Tibial nerve (tissue), 4 donors: ENCODE measurements around the gene ZNF98.

Experiments
- EP300 ChIP-seq, 2 donors: sonication (generic); formaldehyde crosslinking; IDR thresholded peaks; one replicate each; pipeline ENCODE4 v1.6.1; 2017; ENCODE audit warnings: antibody characterized with exemption in 2 of 2, mild to moderate bottlenecking in 1 of 2
- POLR2A ChIP-seq, 2 donors: fragments of 450-650 bp; IDR thresholded peaks; one replicate each; pipeline ENCODE4 v1.6.1; 2017; ENCODE audit warnings: antibody characterized with exemption in 2 of 2, mild to moderate bottlenecking in 2 of 2, moderate library complexity in 2 of 2
- TF ChIP-seq, protein P1 (sequence below), 5 experiments: fragments of 200-600 bp in 3 of 5; fragments of 450-650 bp in 2 of 5; sonication (generic) in 3 of 5; IDR thresholded peaks; one replicate each; pipeline ENCODE4 v1.5.1; 2016 to 2019; ENCODE audit warnings: antibody characterized with exemption in 5 of 5, mild to moderate bottlenecking in 3 of 5, moderate library complexity in 2 of 5

DNA sequence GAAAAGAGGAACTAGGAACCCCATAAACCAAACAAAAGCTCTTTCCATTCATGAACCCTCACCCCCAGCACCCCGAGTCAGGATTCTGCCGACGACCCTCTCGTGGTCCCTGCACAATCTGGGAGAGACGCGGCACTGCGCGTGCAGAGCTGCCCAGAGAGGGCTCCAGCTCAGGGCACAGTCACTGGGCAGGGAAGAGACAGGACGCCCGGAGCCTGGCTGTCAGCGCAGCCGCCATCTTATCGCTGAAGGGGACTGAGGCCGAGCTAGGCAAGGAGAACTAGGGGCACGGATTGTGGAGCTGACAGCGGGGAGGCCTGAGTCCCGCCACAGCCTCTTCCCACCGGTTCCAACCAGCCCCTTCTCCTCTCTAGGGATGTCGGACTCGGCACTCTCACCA is 349 bp downstream of the ZNF98 start:
- TF ChIP-seq, protein P1, sequence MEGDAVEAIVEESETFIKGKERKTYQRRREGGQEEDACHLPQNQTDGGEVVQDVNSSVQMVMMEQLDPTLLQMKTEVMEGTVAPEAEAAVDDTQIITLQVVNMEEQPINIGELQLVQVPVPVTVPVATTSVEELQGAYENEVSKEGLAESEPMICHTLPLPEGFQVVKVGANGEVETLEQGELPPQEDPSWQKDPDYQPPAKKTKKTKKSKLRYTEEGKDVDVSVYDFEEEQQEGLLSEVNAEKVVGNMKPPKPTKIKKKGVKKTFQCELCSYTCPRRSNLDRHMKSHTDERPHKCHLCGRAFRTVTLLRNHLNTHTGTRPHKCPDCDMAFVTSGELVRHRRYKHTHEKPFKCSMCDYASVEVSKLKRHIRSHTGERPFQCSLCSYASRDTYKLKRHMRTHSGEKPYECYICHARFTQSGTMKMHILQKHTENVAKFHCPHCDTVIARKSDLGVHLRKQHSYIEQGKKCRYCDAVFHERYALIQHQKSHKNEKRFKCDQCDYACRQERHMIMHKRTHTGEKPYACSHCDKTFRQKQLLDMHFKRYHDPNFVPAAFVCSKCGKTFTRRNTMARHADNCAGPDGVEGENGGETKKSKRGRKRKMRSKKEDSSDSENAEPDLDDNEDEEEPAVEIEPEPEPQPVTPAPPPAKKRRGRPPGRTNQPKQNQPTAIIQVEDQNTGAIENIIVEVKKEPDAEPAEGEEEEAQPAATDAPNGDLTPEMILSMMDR (IDR thresholded peaks at IDR 0.05) = no peak
- TF ChIP-seq POLR2A (IDR thresholded peaks at IDR 0.05) = no peak
- TF ChIP-seq EP300 (IDR thresholded peaks at IDR 0.05) = no peak
